Activated CD8-positive, alpha-beta T cell treated with anti-CD3 and anti-CD28 coated beads for 36 hours (primary cell): ENCODE measurements around the gene FAM161B. TPM values are rescaled to one million over a fixed set of nuclear protein-coding genes. Genes with fewer than 3 reads are reported as not detected.

Source experiments
- ATAC-seq: fragments of 200-7000 bp; cut with Tn5 transposase; one replicate; pipeline ENCODE4 v1.10.0; 2021; ENCODE audit warnings: mild to moderate bottlenecking, moderate library complexity
- CTCF ChIA-PET: fragments of 350-600 bp; sonication (Branson Sonifier 250); formaldehyde crosslinking; loops from one replicate; lab custom pipeline; 2021; ENCODE audit warnings: antibody characterized with exemption; lab: Charles Lee
- POLR2A ChIA-PET: fragments of 350-600 bp; sonication (Branson Sonifier 250); formaldehyde crosslinking; loops from one replicate; lab custom pipeline; 2021; ENCODE audit warnings: antibody characterized with exemption; lab: Charles Lee
- DNase-seq: peaks from one replicate; pipeline ENCODE4 v3.0.0-alpha.2; 2020
- H3K27ac Mint-ChIP-seq: one replicate; pipeline ENCODE4 v1.8.0; 2021; ENCODE audit warnings: mild to moderate bottlenecking, mixed read lengths
- H3K27me3 Mint-ChIP-seq: one replicate; pipeline ENCODE4 v1.8.0; 2021; ENCODE audit warnings: mixed read lengths
- H3K36me3 Mint-ChIP-seq: one replicate; pipeline ENCODE4 v1.8.0; 2021; ENCODE audit warnings: low read depth, mixed read lengths
- H3K4me1 Mint-ChIP-seq: one replicate; pipeline ENCODE4 v1.8.0; 2021; ENCODE audit warnings: low read depth, mixed read lengths
- H3K4me3 Mint-ChIP-seq: one replicate; pipeline ENCODE4 v1.8.0; 2021; ENCODE audit warnings: mild to moderate bottlenecking, moderate library complexity, mixed read lengths
- H3K9me3 Mint-ChIP-seq: one replicate; pipeline ENCODE4 v1.8.0; 2021; ENCODE audit warnings: mixed read lengths
- CTCF ChIP-seq: fragments of 200-600 bp; IDR thresholded peaks from one replicate; pipeline ENCODE4 v1.8.0; 2022; ENCODE audit warnings: antibody characterized with exemption, mild to moderate bottlenecking
- intact Hi-C: fragments of 100-400 bp; cut with micrococcal nuclease; formaldehyde crosslinking; loops from one replicate; pipeline ENCODE4 v1.10.0; 2022
- total RNA-seq, 2 experiments: library from RNA; stranded (reverse); gene quantifications; one replicate each; pipeline ENCODE4 v1.2.3, GENCODE V29; 2021

FAM161B gene
- total RNA-seq, 2 experiments from 2014 or later, result 1.0 to 1.3 TPM

- TF ChIP-seq CTCF, result no peak
- peak overlapping the region; percentile 68 for H3K27ac Mint-ChIP-seq
- no peak overlapping the region for H3K4me3 Mint-ChIP-seq
- H3K9me3 Mint-ChIP-seq, result no peaks in the 10 kb centered on the region
- DNase-seq (no peak), ATAC-seq (no peak)
- intact Hi-C loops, result no loop called here
- peaks cover 36% of the 10 kb centered on the region for H3K36me3 Mint-ChIP-seq
- H3K27me3 Mint-ChIP-seq, result no peaks in the 10 kb centered on the region
- H3K4me1 Mint-ChIP-seq, result peaks cover 47% of the 10 kb centered on the region
- ChIA-PET POLR2A (interaction anchor here (0.6 kb wide), 1 partner anchor 20 kb away, joined by 4 read pairs; no protein-coding TSS in a partner anchor), CTCF (interaction anchor here (2.0 kb wide), 1 partner anchor 10 kb away, joined by 5 read pairs; no protein-coding TSS in a partner anchor)
Measured at GRCh38 chr14:73889376-73889775, 60.5 kb downstream of the FAM161B start.

GRCh38 chr14:73888971-73889370 lies 60.9 kb downstream of the FAM161B start:
- Mint-ChIP-seq H3K27ac (peak overlapping the region; percentile 99), H3K4me1 (peaks cover 47% of the 10 kb centered on the region), H3K4me3 (peak overlapping the region; percentile 95), H3K27me3 (no peaks in the 10 kb centered on the region), H3K9me3 (no peaks in the 10 kb centered on the region), H3K36me3 (peaks cover 34% of the 10 kb centered on the region)
- TF ChIP-seq CTCF, result no peak
- no peak for DNase-seq
- CTCF ChIA-PET, result interaction anchor here (2.0 kb wide), 1 partner anchor 10 kb away, joined by 5 read pairs; no protein-coding TSS in a partner anchor
- intact Hi-C loops, result no loop called here
- ATAC-seq, result no peak
- POLR2A ChIA-PET, result interaction anchor here (0.6 kb wide), 1 partner anchor 1369 kb away, joined by 3 read pairs; no protein-coding TSS in a partner anchor

GRCh38 chr14:73888460-73888725 lies 61.5 kb downstream of the FAM161B start:
- intact Hi-C loops, result no loop called here
- Mint-ChIP-seq H3K27me3 (no peaks in the 10 kb centered on the region), H3K36me3 (peaks cover 30% of the 10 kb centered on the region), H3K9me3 (no peaks in the 10 kb centered on the region), H3K4me1 (peaks cover 47% of the 10 kb centered on the region), H3K4me3 (peak overlapping the region; percentile 95), H3K27ac (peak overlapping the region; percentile 99)
- ATAC-seq, result no peak
- POLR2A ChIA-PET, result interaction anchor here (0.6 to 2.6 kb wide), 2 partner anchors 36 to 1369 kb away, joined by 3 to 19 read pairs; partner anchors contain the start of gene PTGR2
- CTCF ChIA-PET, result interaction anchor here (1.2 to 2.0 kb wide), 3 partner anchors 11 to 160 kb away, joined by 3 to 5 read pairs (median 5); no protein-coding TSS in a partner anchor
- TF ChIP-seq CTCF, result no peak
- DNase-seq, result no peak

DNA sequence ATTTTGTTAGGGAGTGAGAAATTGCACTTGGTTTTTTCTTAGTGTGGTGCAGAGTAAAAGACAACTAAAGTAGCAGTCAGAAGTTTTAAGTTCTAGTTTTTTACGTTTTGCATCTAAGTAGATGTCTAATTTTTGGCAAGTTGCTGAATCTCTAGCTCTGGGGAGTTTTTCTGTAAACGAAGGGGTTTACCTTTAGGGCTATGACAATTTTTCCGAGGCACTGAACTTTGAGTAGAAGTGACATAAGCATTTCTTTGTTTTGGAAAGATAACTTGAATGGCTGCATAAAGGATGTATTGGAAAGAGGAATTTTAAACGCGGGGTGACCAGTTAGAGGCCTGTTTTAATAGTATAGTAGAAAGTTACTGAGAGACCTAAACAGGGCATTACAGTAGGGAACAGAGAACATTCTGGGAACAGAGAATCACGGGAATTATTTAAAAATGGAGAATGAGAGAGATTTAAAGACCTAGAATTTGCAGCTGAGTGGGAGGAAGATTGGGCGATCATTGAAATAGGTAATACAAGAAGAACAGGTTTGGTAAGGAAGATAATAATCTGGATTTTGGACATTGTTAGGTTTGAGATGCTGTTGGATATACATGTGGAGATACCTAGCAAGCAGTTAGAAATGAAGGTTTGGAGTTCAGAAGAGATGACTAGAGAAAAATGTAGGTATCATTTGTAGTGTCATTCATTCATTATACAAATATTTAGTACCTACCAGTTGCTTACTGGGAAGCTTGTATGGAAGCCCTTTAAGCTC lies 62.0 kb downstream of the FAM161B start:
- no peaks in the 10 kb centered on the region for H3K9me3 Mint-ChIP-seq
- peak overlapping the region; percentile 95 for H3K4me3 Mint-ChIP-seq
- intact Hi-C loops, result no loop called here
- ChIA-PET POLR2A (interaction anchor here (1.0 to 2.6 kb wide), 2 partner anchors 36 to 64 kb away, joined by 3 to 19 read pairs; partner anchors contain the start of gene PTGR2), CTCF (interaction anchor here (1.2 to 2.0 kb wide), 3 partner anchors 11 to 160 kb away, joined by 3 to 5 read pairs (median 5); no protein-coding TSS in a partner anchor)
- DNase-seq, result no peak
- no peaks in the 10 kb centered on the region for H3K27me3 Mint-ChIP-seq
- H3K4me1 Mint-ChIP-seq, result peaks cover 47% of the 10 kb centered on the region
- H3K36me3 Mint-ChIP-seq, result peaks cover 30% of the 10 kb centered on the region
- no peak for ATAC-seq
- peak overlapping the region; percentile 99 for H3K27ac Mint-ChIP-seq
- TF ChIP-seq CTCF, result no peak

DNA sequence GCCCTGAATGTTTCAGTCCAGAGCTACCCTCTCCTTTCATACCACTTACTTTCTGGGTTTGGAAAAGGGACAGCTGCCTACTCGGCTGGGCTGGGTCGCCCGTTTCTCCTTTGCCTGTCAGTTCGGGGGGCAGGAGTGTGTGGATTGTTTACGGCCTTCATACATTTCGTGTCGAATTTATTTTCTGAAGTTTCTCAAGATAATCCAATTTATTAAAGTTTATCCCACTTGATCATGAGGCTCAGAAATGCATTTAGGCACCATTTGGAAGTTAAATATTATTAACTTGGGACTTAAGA lies 62.6 kb downstream of the FAM161B start:
- TF ChIP-seq CTCF, result no peak
- DNase-seq (no peak), ATAC-seq (no peak)
- peaks cover 30% of the 10 kb centered on the region for H3K36me3 Mint-ChIP-seq
- intact Hi-C loops, result no loop called here
- H3K27me3 Mint-ChIP-seq, result no peaks in the 10 kb centered on the region
- H3K4me3 Mint-ChIP-seq, result peak overlapping the region; percentile 95
- H3K4me1 Mint-ChIP-seq, result peaks cover 47% of the 10 kb centered on the region
- peak overlapping the region; percentile 99 for H3K27ac Mint-ChIP-seq
- POLR2A ChIA-PET, result interaction anchor here (0.9 to 2.6 kb wide), 6 partner anchors 35 to 274 kb away, joined by 3 to 19 read pairs (median 3); partner anchors contain the start of genes ACOT6 and PTGR2
- CTCF ChIA-PET, result interaction anchor here (1.0 to 1.6 kb wide), 4 partner anchors 9 to 159 kb away, joined by 3 to 5 read pairs (median 4); no protein-coding TSS in a partner anchor
- H3K9me3 Mint-ChIP-seq, result no peaks in the 10 kb centered on the region
